DOHH2 (cell line): ENCODE measurements around the gene MYO1G.

Experiments used
- EZH2phosphoT487 ChIP-seq: fragments of 200-600 bp; sonication (generic); IDR thresholded peaks from 2 replicates; pipeline ENCODE4 v1.6.1; 2017; ENCODE audit warnings: borderline replicate concordance, mild to moderate bottlenecking, antibody characterized with exemption, low read length, moderate library complexity, mixed read lengths
- TF ChIP-seq, protein P1 (sequence below): fragments of 200-600 bp; sonication (generic); IDR thresholded peaks from one replicate; pipeline ENCODE4 v1.5.1; 2014; ENCODE audit warnings: antibody characterized with exemption, mild to moderate bottlenecking, low read depth, low read length; ENCODE audit not compliant: poor library complexity, severe bottlenecking

DNA sequence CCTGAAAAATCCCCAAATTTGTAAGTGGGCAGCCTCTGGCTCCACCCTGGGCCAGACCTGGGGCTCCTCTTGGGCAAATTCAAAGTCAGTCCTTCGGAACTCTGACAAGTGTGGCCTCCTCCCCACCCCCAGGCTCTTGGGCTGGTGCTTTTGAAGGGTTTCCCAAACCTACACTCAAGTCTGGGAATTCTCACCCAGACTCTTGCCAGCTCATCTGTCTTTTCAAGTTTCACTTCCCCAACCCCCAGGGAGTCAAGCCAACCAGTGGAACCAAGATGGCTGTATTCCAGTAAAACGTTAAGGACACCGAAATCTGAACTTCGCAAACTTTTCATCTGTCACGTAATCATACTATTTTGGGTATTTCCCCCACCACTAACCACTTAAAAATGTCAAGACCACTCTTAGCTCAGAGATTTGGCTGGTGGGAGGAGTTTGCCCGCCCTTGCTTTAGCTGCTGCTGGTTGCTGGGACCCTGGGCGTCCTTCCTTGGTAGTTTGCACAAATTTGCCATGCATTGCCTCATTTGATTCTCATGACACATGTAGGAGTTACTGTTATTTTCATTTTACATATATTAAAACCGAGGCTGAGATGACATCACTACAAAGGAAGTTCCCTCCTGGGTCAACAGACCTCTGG lies 1.7 kb upstream of the MYO1G start:
- TF ChIP-seq, protein P1, sequence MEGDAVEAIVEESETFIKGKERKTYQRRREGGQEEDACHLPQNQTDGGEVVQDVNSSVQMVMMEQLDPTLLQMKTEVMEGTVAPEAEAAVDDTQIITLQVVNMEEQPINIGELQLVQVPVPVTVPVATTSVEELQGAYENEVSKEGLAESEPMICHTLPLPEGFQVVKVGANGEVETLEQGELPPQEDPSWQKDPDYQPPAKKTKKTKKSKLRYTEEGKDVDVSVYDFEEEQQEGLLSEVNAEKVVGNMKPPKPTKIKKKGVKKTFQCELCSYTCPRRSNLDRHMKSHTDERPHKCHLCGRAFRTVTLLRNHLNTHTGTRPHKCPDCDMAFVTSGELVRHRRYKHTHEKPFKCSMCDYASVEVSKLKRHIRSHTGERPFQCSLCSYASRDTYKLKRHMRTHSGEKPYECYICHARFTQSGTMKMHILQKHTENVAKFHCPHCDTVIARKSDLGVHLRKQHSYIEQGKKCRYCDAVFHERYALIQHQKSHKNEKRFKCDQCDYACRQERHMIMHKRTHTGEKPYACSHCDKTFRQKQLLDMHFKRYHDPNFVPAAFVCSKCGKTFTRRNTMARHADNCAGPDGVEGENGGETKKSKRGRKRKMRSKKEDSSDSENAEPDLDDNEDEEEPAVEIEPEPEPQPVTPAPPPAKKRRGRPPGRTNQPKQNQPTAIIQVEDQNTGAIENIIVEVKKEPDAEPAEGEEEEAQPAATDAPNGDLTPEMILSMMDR = no peak
- TF ChIP-seq EZH2phosphoT487 = no peak
